Keratinocyte (primary cell): ENCODE measurements around the gene CERK. TPM values are rescaled to one million over a fixed set of nuclear protein-coding genes. Genes with fewer than 3 reads are reported as not detected.

ENCODE experiments used
- DNase-seq: peaks from one replicate; pipeline ENCODE4 v3.0.0-alpha.2; 2011; ENCODE audit warnings: low read depth, missing footprints, low spot score
- FAIRE-seq: peaks from 2 replicates; lab custom pipeline; 2011; peaks lifted over from hg19 to GRCh38; lab: Jason Lieb, UNC
- H2AFZ ChIP-seq: 2 replicates; pipeline ENCODE4 v1.6.0; 2012; ENCODE audit warnings: low read length, control low read depth, inconsistent platforms; ENCODE audit not compliant: control insufficient read depth
- H3K27ac ChIP-seq: 2 replicates; pipeline ENCODE4 v1.5.1; 2011; ENCODE audit warnings: low read length; ENCODE audit not compliant: control insufficient read depth, insufficient read depth
- H3K27me3 ChIP-seq: 3 replicates; pipeline ENCODE4 v1.6.0; 2011; ENCODE audit warnings: low read length; ENCODE audit not compliant: control insufficient read depth, insufficient read depth; ENCODE audit errors: extremely low read depth
- H3K36me3 ChIP-seq, 2 experiments: 2 replicates in 1 of 2; 3 replicates in 1 of 2; pipeline ENCODE4 v1.5.1; 2011; ENCODE audit warnings: low read length in 2 of 2, mild to moderate bottlenecking in 1 of 2; ENCODE audit not compliant: control insufficient read depth in 2 of 2, insufficient read depth in 2 of 2; ENCODE audit errors: extremely low read depth in 1 of 2
- H3K4me1 ChIP-seq: 3 replicates; pipeline ENCODE4 v1.5.1; 2011; ENCODE audit warnings: low read length; ENCODE audit not compliant: control insufficient read depth, insufficient read depth; ENCODE audit errors: extremely low read depth
- H3K4me2 ChIP-seq: 3 replicates; pipeline ENCODE4 v1.6.0; 2011; ENCODE audit warnings: low read depth, low read length; ENCODE audit not compliant: control insufficient read depth, insufficient read depth; ENCODE audit errors: extremely low read depth
- H3K4me3 ChIP-seq, 3 experiments: fragments of 200-600 bp in 1 of 3; sonication (generic) in 1 of 3; 2 replicates in 2 of 3; 3 replicates in 1 of 3; pipeline ENCODE4 v1.5.1; 2011 to 2016; ENCODE audit warnings: low read length in 3 of 3, mild to moderate bottlenecking in 3 of 3, control low read depth in 2 of 3, inconsistent platforms in 1 of 3, low read depth in 1 of 3, mixed read lengths in 1 of 3, mixed run types in 1 of 3, moderate library complexity in 1 of 3; ENCODE audit not compliant: control insufficient read depth in 2 of 3, insufficient read depth in 2 of 3; ENCODE audit errors: extremely low read depth in 1 of 3
- H3K79me2 ChIP-seq: 2 replicates; pipeline ENCODE4 v1.6.0; 2012; ENCODE audit warnings: low read length; ENCODE audit not compliant: control insufficient read depth, insufficient read depth
- H3K9ac ChIP-seq: 3 replicates; pipeline ENCODE4 v1.6.0; 2011; ENCODE audit warnings: low read length; ENCODE audit not compliant: control insufficient read depth, insufficient read depth; ENCODE audit errors: extremely low read depth
- H3K9me1 ChIP-seq: 3 replicates; pipeline ENCODE4 v1.6.0; 2011; ENCODE audit warnings: low read length; ENCODE audit not compliant: control insufficient read depth, insufficient read depth; ENCODE audit errors: extremely low read depth
- H3K9me3 ChIP-seq: 2 replicates; pipeline ENCODE4 v1.5.1; 2012; ENCODE audit warnings: low read depth, low read length; ENCODE audit not compliant: control insufficient read depth
- H4K20me1 ChIP-seq: 3 replicates; pipeline ENCODE4 v1.6.0; 2011; ENCODE audit warnings: low read length; ENCODE audit not compliant: control insufficient read depth, insufficient read depth; ENCODE audit errors: extremely low read depth
- CTCF ChIP-seq, 3 experiments: IDR thresholded peaks in 1 of 3; conservative IDR thresholded peaks in 1 of 3; optimal IDR thresholded peaks in 1 of 3; 2 replicates in 2 of 3; 3 replicates in 1 of 3; pipeline versions ENCODE3 to v1.5.1; 2011; ENCODE audit warnings: low read length in 3 of 3, mild to moderate bottlenecking in 3 of 3, moderate library complexity in 2 of 3, control low read depth in 1 of 3, inconsistent platforms in 1 of 3; ENCODE audit not compliant: insufficient read depth in 2 of 3; ENCODE audit errors: extremely low read depth in 1 of 3
- EZH2 ChIP-seq: IDR thresholded peaks from one replicate; pipeline ENCODE4 v1.6.1; 2012; ENCODE audit warnings: inconsistent platforms, mild to moderate bottlenecking, low read length, moderate library complexity
- dilution Hi-C: fragments of 300-500 bp; cut with MboI; formaldehyde crosslinking; loops from one replicate; pipeline ENCODE4 v1.7.0; 2020; ENCODE audit warnings: low sequenced_read_pairs; ENCODE audit not compliant: extremely low pct_ligation_motif_present
- polyA plus RNA-seq, 5 experiments: library from polyadenylated mRNA; depleted of rRNA in 3 of 5; stranded (reverse) in 3 of 5; stranded (forward) in 1 of 5; unstranded in 1 of 5; fragments of >200 nt; gene quantifications; 1 replicate in 1 of 5; 2 replicates in 3 of 5; 3 replicates in 1 of 5; pipeline versions ENCODE4 v1.2.1 to v1.2.3, GENCODE V29; 2011 to 2012; ENCODE audit warnings: missing spikeins in 2 of 5, low read depth in 1 of 5, low replicate concordance in 1 of 5

Gene CERK
- polyA plus RNA-seq, 1 donor (not counting 4 experiments of a cell fraction or from before 2014, with no cell fraction given) = 11.9 TPM

- no peaks in the 10 kb centered on the region for H3K27me3 ChIP-seq
- H2AFZ ChIP-seq = no peak overlapping the region
- no peak for FAIRE-seq
- H3K9ac ChIP-seq = no peak overlapping the region
- peaks cover 53% of the 10 kb centered on the region for H3K79me2 ChIP-seq
- no peaks in the 10 kb centered on the region for H3K9me3 ChIP-seq
- no peak for TF ChIP-seq CTCF (optimal IDR thresholded peaks at IDR 0.05 in 1 of 3, IDR thresholded peaks at IDR 0.05 in 1 of 3, conservative IDR thresholded peaks at IDR 0.05 in 1 of 3; ENCODE audit: extremely low read depth in 1 of 3, insufficient read depth in 2 of 3, low read length in 3 of 3)
- TF ChIP-seq EZH2 = no peak
- DNase-seq = no peak
- H3K4me3 ChIP-seq = no peak overlapping the region
- peaks cover 13% of the 10 kb centered on the region for H3K4me1 ChIP-seq
- H3K36me3 ChIP-seq = no peaks in the 10 kb centered on the region
- H3K27ac ChIP-seq = no peak overlapping the region
- no peak overlapping the region for H3K4me2 ChIP-seq
- peaks cover 2% of the 10 kb centered on the region for H3K9me1 ChIP-seq
- no peaks in the 10 kb centered on the region for H4K20me1 ChIP-seq
- dilution Hi-C loops = no loop called here
These were observed 31.7 kb upstream of the CERK start for GRCh38 chr22:46769706-46770105.

GRCh38 chr22:46769191-46769675, 31.2 kb upstream of the CERK start:
- peaks cover 56% of the 10 kb centered on the region for H3K79me2 ChIP-seq

More at GRCh38 chr22:46769191-46769675, 31.2 kb upstream of the CERK start:
- Histone ChIP-seq H3K9me3 (no peaks in the 10 kb centered on the region), H3K4me2 (no peak overlapping the region), H3K4me1 (peaks cover 8% of the 10 kb centered on the region), H3K27ac (no peak overlapping the region), H3K36me3 (no peaks in the 10 kb centered on the region), H3K9me1 (peaks cover 2% of the 10 kb centered on the region), H3K9ac (no peak overlapping the region), H2AFZ (no peak overlapping the region), H3K27me3 (no peaks in the 10 kb centered on the region), H3K4me3 (no peak overlapping the region), H4K20me1 (no peaks in the 10 kb centered on the region)
- FAIRE-seq (no peak), DNase-seq (no peak)
- TF ChIP-seq EZH2 (no peak), CTCF (optimal IDR thresholded peaks at IDR 0.05 in 1 of 3, IDR thresholded peaks at IDR 0.05 in 1 of 3, conservative IDR thresholded peaks at IDR 0.05 in 1 of 3; ENCODE audit: extremely low read depth in 1 of 3, insufficient read depth in 2 of 3, low read length in 3 of 3) (no peak)
- dilution Hi-C loops = no loop called here
